Glutamatergic neuron (in vitro differentiated cells): ENCODE results near the gene TFDP2. TPM values are rescaled to one million over a fixed set of nuclear protein-coding genes. Genes with fewer than 3 reads are reported as not detected.

Experiments used
- DNase-seq: peaks from one replicate; pipeline ENCODE4 v3.0.0; 2022
- H3K27ac Mint-ChIP-seq: one replicate; pipeline ENCODE4 v1.8.0; 2020; ENCODE audit warnings: mild to moderate bottlenecking, mixed read lengths, inconsistent platforms; ENCODE audit not compliant: unreplicated experiment
- H3K27me3 Mint-ChIP-seq: one replicate; pipeline ENCODE4 v1.8.0; 2020; ENCODE audit warnings: mild to moderate bottlenecking, moderate library complexity, mixed read lengths, inconsistent platforms; ENCODE audit not compliant: unreplicated experiment
- H3K36me3 Mint-ChIP-seq: one replicate; pipeline ENCODE4 v1.8.0; 2020; ENCODE audit warnings: mild to moderate bottlenecking, mixed read lengths, inconsistent platforms; ENCODE audit not compliant: unreplicated experiment
- H3K4me1 Mint-ChIP-seq: one replicate; pipeline ENCODE4 v1.8.0; 2020; ENCODE audit warnings: mild to moderate bottlenecking, low read depth, mixed read lengths, inconsistent platforms; ENCODE audit not compliant: unreplicated experiment
- H3K4me3 Mint-ChIP-seq: one replicate; pipeline ENCODE4 v1.8.0; 2020; ENCODE audit warnings: mild to moderate bottlenecking, mixed read lengths, inconsistent platforms; ENCODE audit not compliant: unreplicated experiment
- H3K9me3 Mint-ChIP-seq: one replicate; pipeline ENCODE4 v1.8.0; 2020; ENCODE audit warnings: mild to moderate bottlenecking, moderate library complexity, mixed read lengths, inconsistent platforms; ENCODE audit not compliant: unreplicated experiment
- CTCF ChIP-seq: fragments of 200-600 bp; sonication (generic); IDR thresholded peaks from one replicate; pipeline ENCODE4 v1.5.0; 2021; ENCODE audit not compliant: partially characterized antibody, unreplicated experiment
- total RNA-seq: library from RNA; stranded (reverse); fragmentation: NEBNext Ultra II Directional; extraction: Animal tissue kit (Norgen Biotek cat#: 25700); gene quantifications from one replicate; pipeline ENCODE4 v1.2.1, GENCODE V29; 2021; ENCODE audit not compliant: unreplicated experiment

TFDP2 gene
- total RNA-seq, 1 donor from 2014 or later, result 91.8 TPM

- H3K36me3 Mint-ChIP-seq, result peaks cover 12% of the 10 kb centered on the region
- TF ChIP-seq CTCF, result no peak
- no peak for DNase-seq
- H3K27me3 Mint-ChIP-seq, result no peaks in the 10 kb centered on the region
- H3K4me3 Mint-ChIP-seq, result no peak overlapping the region
- H3K4me1 Mint-ChIP-seq, result peaks cover 1% of the 10 kb centered on the region
- H3K9me3 Mint-ChIP-seq, result no peaks in the 10 kb centered on the region
- H3K27ac Mint-ChIP-seq, result no peak overlapping the region
Measured at GRCh38 chr3:141898908-141899307, 250.4 kb downstream of the TFDP2 start.

GRCh38 chr3:141895731-141896130, 253.6 kb downstream of the TFDP2 start:
- H3K27ac Mint-ChIP-seq, result no peak overlapping the region
- H3K36me3 Mint-ChIP-seq, result peaks cover 12% of the 10 kb centered on the region
- no peak for DNase-seq
- H3K4me3 Mint-ChIP-seq, result no peak overlapping the region
- no peak for TF ChIP-seq CTCF
- H3K9me3 Mint-ChIP-seq, result no peaks in the 10 kb centered on the region
- H3K27me3 Mint-ChIP-seq, result no peaks in the 10 kb centered on the region
- H3K4me1 Mint-ChIP-seq, result peaks cover 3% of the 10 kb centered on the region

GRCh38 chr3:141894524-141895176, 254.7 kb downstream of the TFDP2 start:
- DNase-seq, result no peak
- Mint-ChIP-seq H3K27me3 (no peaks in the 10 kb centered on the region), H3K27ac (no peak overlapping the region), H3K4me1 (peaks cover 3% of the 10 kb centered on the region), H3K9me3 (no peaks in the 10 kb centered on the region), H3K4me3 (no peak overlapping the region), H3K36me3 (peaks cover 12% of the 10 kb centered on the region)
- TF ChIP-seq CTCF, result no peak

Other genes with a start within 250 kb of the TFDP2 start
- gene GK5, start 76.0 kb upstream of the TFDP2 start, total RNA-seq, result 22.9 TPM